BLaER1 treated with 17β-estradiol and CSF1 and Interleukin-3, amounts not matched to agents 10 nM and 100 nM (cell line): Measurements from ENCODE around the gene CTXND1.
A peak's percentile ranks its signal among the peaks of the same experiment; 100 is the strongest.

Source experiments
- H3K27ac ChIP-seq, 11 experiments: shearing (Covaris generic); formaldehyde crosslinking; 2 replicates each; pipeline ENCODE4 v1.8.1; 2022
- H3K27me3 ChIP-seq, 11 experiments: shearing (Covaris generic); formaldehyde crosslinking; 2 replicates each; pipeline ENCODE4 v1.8.1; 2022
- H3K36me3 ChIP-seq, 11 experiments: shearing (Covaris generic); formaldehyde crosslinking; 2 replicates each; pipeline ENCODE4 v1.8.1; 2022
- H3K4me1 ChIP-seq, 10 experiments: shearing (Covaris generic); formaldehyde crosslinking; 2 replicates each; pipeline ENCODE4 v1.8.1; 2022
- H3K4me2 ChIP-seq, 11 experiments: shearing (Covaris generic); formaldehyde crosslinking; 2 replicates each; pipeline ENCODE4 v1.8.1; 2022
- H3K4me3 ChIP-seq, 10 experiments: shearing (Covaris generic); formaldehyde crosslinking; 2 replicates each; pipeline ENCODE4 v1.8.1; 2022
- H3K9ac ChIP-seq, 11 experiments: shearing (Covaris generic); formaldehyde crosslinking; 2 replicates each; pipeline ENCODE4 v1.8.1; 2022
- H3K9me3 ChIP-seq, 11 experiments: shearing (Covaris generic); formaldehyde crosslinking; replicated peaks in 1 of 11; 2 replicates each; pipeline ENCODE4 v1.8.1; 2022
- H4K20me1 ChIP-seq, 11 experiments: shearing (Covaris generic); formaldehyde crosslinking; 2 replicates each; pipeline ENCODE4 v1.8.1; 2022
- Cebpa-rat ChIP-seq, 11 experiments: shearing (Covaris generic); IDR thresholded peaks; 2 replicates each; pipeline ENCODE4 v1.8.1; 2022

CTXND1 gene

DNA sequence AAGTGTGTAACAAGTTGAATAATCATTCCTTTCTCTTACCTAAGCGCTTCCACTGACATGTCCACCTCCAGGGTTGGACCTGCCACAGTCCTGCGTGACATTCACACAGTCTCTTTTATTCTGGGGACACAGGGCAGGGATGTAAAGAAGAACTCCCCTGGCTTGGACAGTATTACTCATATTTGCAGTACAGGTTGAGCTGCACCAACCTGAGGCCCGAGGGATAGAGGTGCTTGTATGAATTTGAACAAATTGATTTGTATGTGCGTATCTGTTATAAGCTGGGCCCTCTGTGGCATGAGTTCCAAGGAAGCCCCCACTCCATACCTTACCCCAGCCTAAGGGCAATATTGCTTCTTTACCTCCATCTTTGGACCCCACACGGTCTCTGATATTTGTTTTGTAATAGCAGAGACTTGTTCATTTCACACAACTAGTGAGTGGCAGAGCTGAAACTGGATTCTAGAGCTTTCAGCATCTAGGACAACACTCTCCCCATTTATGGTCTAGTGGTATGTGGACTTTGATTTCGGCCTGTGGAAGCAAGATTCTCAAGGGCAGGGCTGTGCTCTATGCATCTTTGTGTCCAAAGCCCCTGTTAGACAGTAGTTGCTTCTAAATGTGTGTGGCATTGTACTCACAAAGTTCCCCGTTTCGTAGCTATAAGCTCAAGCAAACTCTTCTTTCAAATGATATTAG lies 60.0 kb downstream of the CTXND1 start:
- no peak for TF ChIP-seq Cebpa-rat (IDR thresholded peaks at IDR 0.05)
- Histone ChIP-seq H3K27ac (no peak overlapping the region), H3K9ac (no peak overlapping the region), H3K27me3 (no peaks in the 10 kb centered on the region), H3K4me2 (no peak overlapping the region), H3K36me3 (peaks cover 5 to 16% (median 11%) of the 10 kb centered on the region in 11 experiments; a peak in 20 of 22 replicates), H3K4me1 (no peaks in the 10 kb centered on the region), H4K20me1 (no peaks in the 10 kb centered on the region), H3K4me3 (no peak overlapping the region), H3K9me3 (peaks cover 0 to 2% (median 0%) of the 10 kb centered on the region in 11 experiments; a peak in 1 of 22 replicates)

DNA sequence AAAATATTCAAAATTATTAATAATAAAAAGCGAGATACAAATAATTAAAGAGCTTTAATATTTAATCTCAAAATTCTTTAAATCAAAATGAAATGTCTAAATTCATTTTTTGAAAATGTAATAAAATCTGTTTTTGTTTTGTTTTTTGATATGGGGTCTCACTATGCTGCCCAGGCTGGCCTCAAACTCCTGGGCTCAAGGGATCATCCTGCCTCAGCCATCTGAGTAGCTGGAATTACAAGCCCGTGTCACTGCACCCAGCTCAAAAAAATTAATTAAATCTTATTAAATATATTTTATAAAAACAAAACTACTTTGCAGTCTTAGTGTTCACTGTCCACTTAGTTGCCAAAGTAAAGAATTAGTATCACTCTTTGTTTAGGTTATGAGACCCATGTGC lies 60.8 kb downstream of the CTXND1 start:
- no peak for TF ChIP-seq Cebpa-rat (IDR thresholded peaks at IDR 0.05)
- peaks cover 0 to 6% (median 0%) of the 10 kb centered on the region in 11 experiments; a peak in 3 of 22 replicates for H3K9me3 ChIP-seq
- no peak overlapping the region for H3K27ac ChIP-seq

DNA sequence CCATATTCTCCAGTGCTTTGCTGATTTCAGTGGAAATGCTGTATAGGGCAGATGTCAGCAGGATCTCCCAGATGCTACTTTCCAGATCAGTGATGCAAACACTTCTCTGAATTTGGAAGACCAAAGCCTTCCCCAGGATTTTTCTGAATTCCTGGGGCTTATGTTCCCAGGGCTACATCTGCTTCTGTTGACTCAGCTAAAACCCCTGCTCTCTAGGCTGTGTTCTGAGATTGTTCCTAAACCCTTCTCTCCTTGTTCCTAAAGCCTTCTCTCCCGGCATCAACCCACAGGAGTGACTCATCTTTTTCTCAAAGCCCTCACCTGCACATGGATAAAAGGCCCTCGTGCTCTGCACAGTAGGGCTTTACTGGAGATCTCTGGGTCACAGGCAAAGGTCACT lies 63.8 kb downstream of the CTXND1 start:
- no peak for TF ChIP-seq Cebpa-rat (IDR thresholded peaks at IDR 0.05)
- H3K36me3 ChIP-seq, result peaks cover 28 to 54% (median 45%) of the 10 kb centered on the region in 11 experiments

More for the DNA sequence above, 60.8 kb downstream of the CTXND1 start:
- Histone ChIP-seq H3K9ac (no peak overlapping the region), H3K36me3 (peaks cover 13 to 25% (median 20%) of the 10 kb centered on the region in 11 experiments), H4K20me1 (no peaks in the 10 kb centered on the region), H3K4me2 (no peak overlapping the region), H3K4me1 (no peaks in the 10 kb centered on the region), H3K27me3 (no peaks in the 10 kb centered on the region), H3K4me3 (no peak overlapping the region)

DNA sequence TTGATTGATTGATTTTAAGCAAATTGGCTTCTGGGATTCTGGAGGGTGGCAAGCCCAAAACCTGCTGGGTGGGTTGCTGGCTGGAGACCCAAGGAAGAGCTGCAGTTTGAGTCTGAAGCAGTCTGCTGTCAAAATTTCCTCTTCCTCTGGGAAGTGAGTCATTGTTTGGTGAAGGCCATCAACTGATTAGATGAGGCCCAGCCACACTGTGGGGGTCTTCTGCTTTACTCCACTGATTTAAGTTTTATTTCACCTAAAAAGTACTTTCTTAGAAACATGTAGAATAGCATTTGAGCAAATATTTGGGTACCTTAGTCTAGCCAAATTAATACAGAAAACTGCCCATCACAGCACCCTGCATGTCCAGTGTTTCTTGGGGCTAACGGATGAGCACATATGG lies 65.4 kb downstream of the CTXND1 start:
- no peak overlapping the region for H3K4me2 ChIP-seq

More for the DNA sequence above, 63.8 kb downstream of the CTXND1 start:
- H3K27me3 ChIP-seq, result no peaks in the 10 kb centered on the region
- H3K4me3 ChIP-seq, result no peak overlapping the region
- H3K4me1 ChIP-seq, result peaks cover 0 to under 1% (median 0%) of the 10 kb centered on the region in 10 experiments; a peak in 1 of 20 replicates
- H4K20me1 ChIP-seq, result no peaks in the 10 kb centered on the region
- no peak overlapping the region for H3K27ac ChIP-seq
- H3K9me3 ChIP-seq, result peaks cover 0 to 17% (median 9%) of the 10 kb centered on the region in 11 experiments; a peak in 10 of 22 replicates
- H3K4me2 ChIP-seq, result no peak overlapping the region
- H3K9ac ChIP-seq, result no peak overlapping the region

DNA sequence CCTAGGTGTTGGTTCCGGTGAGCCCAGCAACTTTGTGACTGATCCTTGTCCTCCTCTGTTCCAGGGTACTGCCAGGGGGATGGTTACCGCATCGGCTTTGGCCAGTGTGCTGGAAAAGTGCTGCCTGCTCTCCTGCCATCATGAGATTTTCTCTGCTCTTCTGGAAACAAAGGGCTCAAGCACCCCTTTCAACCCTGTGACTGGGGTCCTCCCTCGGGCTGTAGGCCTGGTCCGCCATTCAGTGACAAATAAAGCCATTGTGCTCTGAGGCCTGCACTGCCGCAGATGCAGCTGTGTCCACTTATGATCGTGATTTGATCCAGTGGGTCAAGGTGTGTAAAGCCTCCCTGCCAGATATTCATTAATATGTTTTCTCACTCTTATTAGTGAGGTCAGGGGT lies 65.9 kb downstream of the CTXND1 start:
- no peaks in the 10 kb centered on the region for H4K20me1 ChIP-seq
- H3K27ac ChIP-seq, result no peak overlapping the region
- no peaks in the 10 kb centered on the region for H3K27me3 ChIP-seq
- H3K9me3 ChIP-seq, result peaks cover 0 to 17% (median 9%) of the 10 kb centered on the region in 11 experiments; a peak in 10 of 22 replicates
- no peak overlapping the region for H3K4me2 ChIP-seq
- peaks cover 33 to 74% (median 58%) of the 10 kb centered on the region in 11 experiments for H3K36me3 ChIP-seq
- no peak overlapping the region for H3K4me3 ChIP-seq
- peaks cover 0 to 14% (median 9%) of the 10 kb centered on the region in 10 experiments; a peak in 9 of 20 replicates for H3K4me1 ChIP-seq
- no peak for TF ChIP-seq Cebpa-rat (IDR thresholded peaks at IDR 0.05)
- H3K9ac ChIP-seq, result no peak overlapping the region

More for the DNA sequence above, 65.4 kb downstream of the CTXND1 start:
- peaks cover 31 to 68% (median 52%) of the 10 kb centered on the region in 11 experiments for H3K36me3 ChIP-seq
- TF ChIP-seq Cebpa-rat (IDR thresholded peaks at IDR 0.05), result no peak
- peaks cover 0 to 17% (median 9%) of the 10 kb centered on the region in 11 experiments; a peak in 10 of 22 replicates for H3K9me3 ChIP-seq
- H3K4me3 ChIP-seq, result no peak overlapping the region
- H3K9ac ChIP-seq, result no peak overlapping the region
- peaks cover 0 to 14% (median 9%) of the 10 kb centered on the region in 10 experiments; a peak in 9 of 20 replicates for H3K4me1 ChIP-seq
- H3K27me3 ChIP-seq, result no peaks in the 10 kb centered on the region
- no peaks in the 10 kb centered on the region for H4K20me1 ChIP-seq
- no peak overlapping the region for H3K27ac ChIP-seq

DNA sequence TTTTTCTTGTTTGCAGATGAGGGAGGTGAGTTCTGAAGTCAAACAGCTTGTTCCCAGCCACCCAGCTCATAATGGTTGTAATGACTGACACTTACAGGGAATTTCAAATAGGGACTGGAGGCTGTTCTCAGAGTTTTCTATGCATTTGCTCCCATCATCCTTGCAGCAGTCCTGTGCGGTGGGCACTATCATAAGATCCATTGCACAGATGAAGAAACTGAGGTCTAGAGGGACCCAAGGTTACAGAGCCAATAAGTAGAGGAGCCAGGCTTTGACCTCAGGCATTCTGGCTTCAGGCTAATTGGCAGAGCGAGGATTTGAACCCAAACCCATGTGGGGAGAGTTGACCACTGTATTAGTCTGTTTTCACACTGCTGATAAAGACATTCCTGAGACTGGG lies 66.9 kb downstream of the CTXND1 start:
- TF ChIP-seq Cebpa-rat (IDR thresholded peaks at IDR 0.05), result no peak
- Histone ChIP-seq H3K4me3 (no peak overlapping the region), H3K36me3 (peaks cover 33 to 83% (median 67%) of the 10 kb centered on the region in 11 experiments), H3K27me3 (no peaks in the 10 kb centered on the region), H3K27ac (no peak overlapping the region), H3K4me1 (peaks cover 0 to 14% (median 9%) of the 10 kb centered on the region in 10 experiments; a peak in 9 of 20 replicates), H3K9ac (no peak overlapping the region), H3K9me3 (peaks cover 0 to 17% (median 9%) of the 10 kb centered on the region in 11 experiments; a peak in 10 of 22 replicates), H3K4me2 (no peak overlapping the region), H4K20me1 (0 out of 22 replicates have a peak, but pooled peaks cover 0 to 2% (median 0%) of the 10 kb centered on the region in 11 experiments)

DNA sequence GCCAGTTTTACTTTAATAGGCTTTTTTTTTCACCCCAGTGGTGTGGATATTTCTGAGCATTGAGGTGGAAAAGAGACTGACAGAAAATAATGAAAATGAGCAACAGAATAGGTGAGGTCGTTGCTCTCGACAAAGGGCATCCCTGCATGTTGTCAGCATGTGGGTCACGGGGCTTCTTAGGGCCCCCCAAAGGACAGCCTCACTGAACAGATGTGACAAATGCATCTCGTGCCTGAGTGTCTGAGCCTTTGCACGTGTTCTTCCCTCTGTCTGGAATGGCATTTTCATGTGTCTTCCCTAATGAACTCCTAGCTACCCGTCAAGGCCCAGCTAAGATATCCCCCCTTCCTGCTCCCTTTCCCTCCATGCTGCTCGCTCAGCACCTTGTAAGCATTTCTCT lies 67.5 kb downstream of the CTXND1 start:
- H3K36me3 ChIP-seq, result peaks cover 33 to 89% (median 73%) of the 10 kb centered on the region in 11 experiments

DNA sequence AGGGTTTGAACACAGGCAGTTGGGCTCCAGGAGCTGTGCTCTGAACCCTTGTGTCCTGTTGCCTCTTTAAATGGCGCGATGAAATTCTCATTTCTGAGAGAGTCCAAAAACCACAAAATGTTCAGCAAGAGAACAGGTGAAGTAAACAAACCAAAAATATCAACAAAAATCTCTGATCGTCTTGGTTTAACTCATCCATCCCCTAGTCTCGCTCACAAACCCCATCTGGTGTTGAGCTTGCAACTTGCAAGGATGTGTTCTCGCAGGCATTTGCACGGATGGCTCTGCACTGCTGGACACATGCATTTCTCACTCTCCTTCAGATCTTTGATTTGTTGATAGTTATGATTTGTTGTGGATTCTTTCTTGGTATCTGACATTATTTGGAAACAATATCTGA lies 68.1 kb downstream of the CTXND1 start:
- Histone ChIP-seq H3K9ac (no peak overlapping the region), H3K4me1 (peaks cover 10 to 24% (median 19%) of the 10 kb centered on the region in 10 experiments), H3K36me3 (peaks cover 33 to 90% (median 74%) of the 10 kb centered on the region in 11 experiments), H3K27me3 (no peaks in the 10 kb centered on the region), H3K4me2 (no peak overlapping the region), H3K9me3 (peaks cover 0 to 17% (median 9%) of the 10 kb centered on the region in 11 experiments; a peak in 10 of 22 replicates), H4K20me1 (peaks cover 0 to 11% (median 0%) of the 10 kb centered on the region in 11 experiments; a peak in 2 of 22 replicates), H3K4me3 (no peak overlapping the region), H3K27ac (no peak overlapping the region)
- no peak for TF ChIP-seq Cebpa-rat (IDR thresholded peaks at IDR 0.05)

More for the DNA sequence above, 67.5 kb downstream of the CTXND1 start:
- H3K9ac ChIP-seq, result no peak overlapping the region
- H3K4me1 ChIP-seq, result peaks cover 4 to 17% (median 13%) of the 10 kb centered on the region in 10 experiments; a peak in 19 of 20 replicates
- H4K20me1 ChIP-seq, result peaks cover 0 to 8% (median 0%) of the 10 kb centered on the region in 11 experiments; a peak in 2 of 22 replicates
- no peaks in the 10 kb centered on the region for H3K27me3 ChIP-seq
- no peak overlapping the region for H3K4me3 ChIP-seq
- no peak overlapping the region for H3K4me2 ChIP-seq
- H3K9me3 ChIP-seq, result peaks cover 0 to 17% (median 9%) of the 10 kb centered on the region in 11 experiments; a peak in 10 of 22 replicates
- no peak overlapping the region for H3K27ac ChIP-seq
- no peak for TF ChIP-seq Cebpa-rat (IDR thresholded peaks at IDR 0.05)

DNA sequence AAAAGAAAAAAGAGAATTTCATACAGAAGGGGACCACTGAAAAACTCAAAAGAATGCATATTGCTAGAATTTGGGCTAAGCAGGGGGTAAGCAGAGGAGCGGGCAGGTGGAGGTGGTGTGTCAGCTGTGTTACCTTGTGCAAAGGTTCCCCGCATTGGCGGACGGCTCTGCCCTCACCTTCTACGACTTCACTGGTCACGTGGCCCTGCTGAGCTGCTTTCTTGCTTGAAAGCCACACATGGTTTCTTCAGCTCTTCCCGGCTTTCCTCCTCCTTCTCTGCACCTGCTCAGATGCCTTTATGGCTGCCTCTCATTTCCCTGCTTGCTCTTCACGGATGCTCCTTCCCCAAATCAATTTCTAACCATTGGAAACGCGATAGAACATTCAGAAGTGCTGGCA lies 68.7 kb downstream of the CTXND1 start:
- Histone ChIP-seq H3K36me3 (peaks cover 33 to 88% (median 74%) of the 10 kb centered on the region in 11 experiments), H3K27ac (no peak overlapping the region), H3K27me3 (no peaks in the 10 kb centered on the region), H3K4me2 (peak overlapping the region in 3 of 11 experiments; percentile 9 to 47 (median 28); a peak in 1 of 22 replicates), H4K20me1 (peaks cover 0 to 11% (median 0%) of the 10 kb centered on the region in 11 experiments; a peak in 2 of 22 replicates), H3K4me1 (peaks cover 16 to 28% (median 21%) of the 10 kb centered on the region in 10 experiments), H3K9ac (no peak overlapping the region), H3K9me3 (peaks cover 0 to 17% (median 9%) of the 10 kb centered on the region in 11 experiments; a peak in 10 of 22 replicates), H3K4me3 (no peak overlapping the region)
- no peak for TF ChIP-seq Cebpa-rat (IDR thresholded peaks at IDR 0.05)
